HPDE6-E6E7 (cell line): ENCODE data around the gene ZNF785.
"Not testable (repeated sequence)": the region's sequence is repeated elsewhere in the genome, so short reads cannot be mapped to it uniquely, and the experiment has no call there.

Source experiments
- DNase-seq: peaks from one replicate; pipeline ENCODE4 v3.0.0; 2011; ENCODE audit warnings: missing footprints; ENCODE audit errors: extremely low spot score

The ZNF785 gene

DNA sequence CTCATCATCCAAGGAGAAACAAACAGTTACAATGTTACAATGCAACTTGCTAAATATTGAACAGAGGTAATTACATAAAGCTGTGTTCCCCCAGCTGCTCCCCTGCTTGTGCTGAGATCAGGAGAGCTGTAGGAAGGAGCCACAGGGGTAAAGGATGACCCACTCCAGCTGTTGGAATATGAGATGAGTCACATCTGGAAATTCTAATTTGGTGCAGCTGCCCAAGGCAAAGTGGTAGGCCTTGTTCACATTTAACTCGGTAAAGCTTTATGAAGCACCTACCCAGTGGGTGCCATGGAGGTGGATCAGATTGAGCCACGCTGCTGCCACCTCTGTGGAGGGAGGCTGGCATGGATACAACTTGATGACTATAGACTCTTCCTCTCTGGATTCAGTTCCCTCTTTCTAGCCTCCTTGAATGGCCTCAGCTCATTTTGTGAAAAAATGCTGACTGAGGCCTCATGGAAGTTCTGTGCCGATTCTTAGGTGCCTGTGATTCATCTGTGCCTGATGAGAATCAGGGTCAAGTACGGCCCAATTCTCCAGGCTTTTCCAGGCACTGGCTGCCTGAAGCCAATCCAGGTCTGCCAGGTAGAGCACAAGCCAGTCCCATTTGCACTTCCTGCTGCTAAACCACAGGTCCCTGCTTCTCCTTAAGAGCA, 17.2 kb upstream of the ZNF785 start:
- DNase-seq, result no peak

- DNase-seq, result no peak
Observed at GRCh38 chr16:30601966-30602365, 16.5 kb upstream of the ZNF785 start.

DNA sequence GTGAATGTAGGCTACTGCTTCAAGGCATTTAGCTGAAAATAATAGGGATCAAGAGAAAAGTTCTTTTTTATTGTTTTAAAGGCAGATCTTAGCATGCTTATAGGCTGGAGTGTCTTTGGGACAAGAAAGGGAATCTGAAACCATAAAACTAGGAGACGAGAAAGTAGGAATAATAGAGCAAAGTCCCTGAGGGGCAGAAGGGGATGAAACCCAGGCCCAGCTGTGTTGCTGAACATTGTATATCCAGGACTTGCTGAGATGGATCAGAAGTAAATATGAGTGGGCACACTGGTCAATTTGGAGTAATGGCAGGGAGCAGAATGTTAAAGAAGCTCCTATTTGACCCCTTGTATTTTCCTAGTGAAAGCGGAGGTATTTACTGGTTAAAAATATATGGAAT, 15.4 kb upstream of the ZNF785 start:
- DNase-seq, result no peak

GRCh38 chr16:30600215-30600614, 14.7 kb upstream of the ZNF785 start:
- no peak for DNase-seq

- DNase-seq, result no peak
Observed at GRCh38 chr16:30592871-30593270, 7.4 kb upstream of the ZNF785 start.

GRCh38 chr16:30590869-30591268, 5.4 kb upstream of the ZNF785 start:
- not testable (repeated sequence) for DNase-seq

DNA sequence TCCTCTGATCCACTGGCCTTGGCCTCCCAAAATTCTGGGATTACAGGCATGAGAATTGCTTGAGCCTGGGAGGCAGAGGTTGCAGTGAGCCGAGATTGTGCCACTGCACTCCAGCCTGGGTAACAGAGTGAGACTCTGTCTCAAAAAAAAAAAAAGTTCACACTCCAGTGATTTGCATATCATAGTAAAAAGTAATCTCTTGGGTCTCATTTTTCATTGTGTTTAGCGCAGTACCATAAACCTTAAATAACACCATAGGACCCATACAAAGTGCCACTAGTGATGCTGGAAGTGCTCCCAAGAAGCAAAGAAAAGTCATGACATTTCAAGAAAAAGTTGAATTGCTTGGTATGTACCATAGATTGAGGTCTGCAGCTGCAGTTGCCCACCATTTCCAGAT, 4.1 kb upstream of the ZNF785 start:
- DNase-seq, result not testable (repeated sequence)

DNA sequence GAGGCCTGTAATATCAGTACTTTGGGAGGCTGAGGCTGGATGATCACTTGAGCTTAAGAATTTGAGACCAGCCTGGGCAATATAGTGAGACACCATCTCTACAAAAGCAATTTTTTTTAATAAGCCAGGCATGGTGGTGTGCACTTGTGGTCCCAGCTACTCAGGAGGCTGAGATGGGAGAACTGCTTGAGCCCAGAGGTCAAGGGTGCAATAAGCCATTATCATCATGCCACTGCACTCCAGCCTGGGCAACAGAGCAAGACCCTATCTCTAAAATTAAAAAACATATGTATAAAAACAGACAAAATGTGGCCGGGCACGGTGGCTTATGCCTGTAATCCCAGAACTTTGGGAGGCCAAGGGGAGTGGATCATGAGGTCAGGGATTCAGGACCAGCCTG, 3.2 kb upstream of the ZNF785 start:
- DNase-seq, result no peak

DNA sequence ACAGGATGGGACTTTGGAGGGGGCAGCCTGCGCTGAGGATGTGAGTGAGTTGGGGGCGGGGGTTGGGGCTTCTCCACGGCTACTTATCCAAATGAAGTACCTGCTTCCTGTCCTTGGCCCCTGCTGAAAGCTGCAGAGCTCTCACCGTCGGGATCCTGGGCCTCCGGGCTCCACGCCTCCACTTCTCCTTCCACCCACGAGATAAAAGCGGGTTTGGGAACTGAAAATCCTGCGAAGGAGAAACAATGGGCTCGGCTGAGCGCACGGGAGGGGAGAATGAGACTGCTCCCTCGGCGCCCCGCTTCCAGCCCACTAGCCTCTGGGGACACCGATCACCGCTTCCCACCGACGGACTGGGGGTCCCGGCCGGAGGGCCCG, 486 bp downstream of the ZNF785 start:
- DNase-seq, result no peak

DNA sequence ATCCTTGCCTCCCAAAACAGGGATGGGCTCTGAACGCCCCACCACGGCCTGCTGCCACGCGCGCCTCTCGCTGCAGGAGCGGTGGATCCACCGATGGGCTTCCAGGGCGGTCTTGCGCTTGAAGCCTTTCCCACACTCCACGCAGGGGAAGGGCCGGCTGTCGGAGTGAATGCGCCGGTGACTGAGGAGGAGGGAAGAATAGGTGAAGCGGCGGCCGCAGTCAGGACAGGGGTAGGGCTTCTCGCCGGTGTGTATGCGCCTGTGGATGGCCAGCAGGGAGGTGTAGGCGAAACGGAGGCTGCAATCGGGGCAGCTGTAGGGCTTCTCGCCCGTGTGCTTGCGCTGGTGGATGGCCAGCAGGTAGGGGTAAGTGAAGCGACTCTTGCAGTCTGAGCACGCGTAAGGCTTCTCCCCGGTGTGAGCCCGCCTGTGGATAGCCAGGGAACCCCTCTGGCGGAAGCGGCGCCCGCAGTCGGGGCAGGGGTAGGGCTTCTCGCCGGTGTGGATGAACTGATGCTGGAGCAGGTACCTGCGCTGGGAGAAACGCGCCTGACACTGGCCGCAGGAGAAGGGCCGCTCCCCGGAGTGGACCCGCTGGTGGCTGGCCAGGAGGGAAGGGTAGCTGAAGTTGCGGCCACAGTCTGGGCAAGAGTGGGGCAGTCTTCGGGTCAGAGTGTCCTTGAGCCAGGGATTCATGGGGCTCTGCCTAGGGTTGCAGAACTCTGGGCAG, 2.7 kb downstream of the ZNF785 start:
- DNase-seq, result no peak

GRCh38 chr16:30581457-30581856, 4.0 kb downstream of the ZNF785 start:
- DNase-seq, result no peak

DNA sequence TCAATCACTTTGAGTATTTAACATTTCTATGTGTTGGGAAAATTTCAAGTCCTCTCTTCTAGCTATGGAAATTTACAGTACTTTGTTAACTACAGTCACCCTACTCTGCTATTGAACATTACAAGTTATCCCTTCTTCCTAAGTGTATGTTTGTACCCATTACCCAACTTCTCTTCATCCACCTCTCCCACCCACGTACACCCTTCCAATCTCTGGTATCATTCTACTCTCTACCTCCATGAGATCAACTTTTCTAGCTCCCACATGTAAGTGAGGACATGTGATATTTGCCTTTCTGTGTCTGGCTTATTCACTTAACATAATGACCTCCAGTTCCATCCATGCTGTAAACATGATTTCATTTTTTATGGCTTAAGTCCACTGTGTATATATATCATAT, 10.8 kb downstream of the ZNF785 start:
- DNase-seq, result no peak

- peak; percentile 91 for DNase-seq
Observed at GRCh38 chr16:30571445-30572322, 13.8 kb downstream of the ZNF785 start, which contains the start of gene ZNF688. Gene ZNF688 (minus strand): TSS chr16:30571714. CDS start chr16:30571629, 85 bp downstream.

DNA sequence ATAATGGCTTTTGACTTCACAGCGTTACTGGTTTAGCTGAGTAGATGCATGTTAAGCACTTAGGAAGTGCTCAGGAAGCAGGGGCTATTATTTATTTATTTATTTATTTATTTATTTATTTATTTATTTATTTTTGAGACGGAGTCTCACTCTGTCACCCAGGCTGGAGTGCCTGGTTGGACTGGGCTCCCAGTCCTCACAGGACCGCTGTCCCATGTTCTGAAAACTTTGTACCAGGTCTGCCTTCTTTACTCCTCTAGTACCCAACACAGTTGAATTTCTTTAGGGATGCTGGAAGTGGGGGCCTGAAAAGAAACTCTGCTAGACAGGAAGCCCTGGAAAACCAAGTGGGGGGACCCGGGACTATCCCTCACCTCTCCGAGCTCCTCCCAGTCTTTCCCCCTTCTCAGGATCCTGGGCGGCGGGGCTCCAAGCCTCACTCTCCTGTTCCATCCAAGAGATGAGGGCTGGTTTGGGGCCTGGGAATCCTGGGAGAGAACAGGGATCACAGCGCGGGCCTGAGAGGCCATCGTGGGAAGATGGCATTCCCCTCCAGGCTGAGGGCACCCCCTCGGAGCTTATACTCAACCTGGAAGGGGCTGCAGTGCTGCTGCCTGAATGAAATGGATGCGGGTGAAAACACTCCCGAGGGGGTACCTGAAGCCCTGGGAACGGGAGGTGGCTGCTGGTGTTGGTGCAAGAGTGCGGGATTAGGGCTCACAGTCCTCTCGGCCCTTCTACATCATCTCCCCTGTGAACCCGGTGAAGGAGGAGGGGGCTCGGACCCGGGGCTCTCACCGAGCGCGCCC, 14.7 kb downstream of the ZNF785 start:
- DNase-seq, result no peak

GRCh38 chr16:30569746-30570635, 15.5 kb downstream of the ZNF785 start:
- DNase-seq, result no peak

- no peak for DNase-seq
Observed at GRCh38 chr16:30569281-30569680, 16.2 kb downstream of the ZNF785 start.

GRCh38 chr16:30567991-30568638, 17.4 kb downstream of the ZNF785 start:
- peak; percentile 77 for DNase-seq

DNA sequence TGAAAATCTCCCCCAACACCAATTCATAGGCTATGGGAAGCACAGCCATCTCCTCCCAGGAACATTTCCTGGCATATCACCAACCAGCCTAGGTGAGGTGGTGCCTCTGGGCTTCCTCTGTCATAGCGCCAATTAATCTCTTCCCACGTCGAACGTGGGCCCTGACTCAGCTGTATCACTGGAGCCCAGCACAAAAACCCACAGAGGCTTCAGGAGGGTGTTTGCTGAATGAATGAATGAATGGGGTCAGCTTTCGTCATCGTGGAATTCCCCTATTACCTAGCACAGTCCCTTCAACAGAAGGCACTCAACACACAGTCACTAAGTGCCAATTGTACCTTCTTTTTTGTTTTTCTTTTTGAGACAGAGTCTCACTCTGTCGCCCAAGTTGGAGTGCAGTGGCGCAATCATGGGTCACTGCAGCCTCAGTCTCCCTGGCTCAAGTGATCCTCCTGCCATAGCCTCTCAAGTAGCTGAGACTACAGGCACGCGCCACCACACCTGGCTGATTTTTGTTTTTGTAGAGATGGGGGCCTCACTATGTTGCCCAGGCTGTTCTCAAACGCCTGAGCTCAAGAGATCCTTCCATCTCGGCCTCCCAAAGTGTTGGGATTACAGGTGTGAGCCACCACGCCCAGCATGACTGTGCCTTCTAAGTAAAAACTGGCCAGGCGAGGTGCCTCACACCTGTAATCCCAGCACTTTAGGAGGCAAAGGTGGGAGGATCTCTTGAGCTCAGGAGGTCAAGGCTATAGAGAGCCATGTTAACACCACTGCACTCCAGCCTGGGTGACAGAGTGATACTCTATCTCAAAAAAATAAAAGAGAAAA, 18.1 kb downstream of the ZNF785 start:
- no peak for DNase-seq

GRCh38 chr16:30566531-30566930, 19.0 kb downstream of the ZNF785 start:
- no peak for DNase-seq
